Transverse colon (tissue), 4 donors: Measurements from ENCODE around the gene TBX10. TPM values are rescaled to one million over a fixed set of nuclear protein-coding genes. Genes with fewer than 3 reads are reported as not detected.

Experiments
- DNase-seq: peaks from one replicate; pipeline ENCODE4 v3.0.0-alpha.2; 2019
- H3K27ac ChIP-seq, 4 donors: fragments of 200-600 bp; sonication (generic); 2 replicates each; pipeline ENCODE4 v1.5.1; 2016 to 2018; ENCODE audit warnings: inconsistent platforms in 4 of 4
- H3K27me3 ChIP-seq: fragments of 200-600 bp; sonication (generic); 2 replicates; pipeline ENCODE4 v1.5.1; 2017; ENCODE audit warnings: inconsistent platforms
- H3K36me3 ChIP-seq, 4 donors: fragments of 200-600 bp; sonication (generic); 2 replicates each; pipeline ENCODE4 v1.5.1; 2017 to 2019; ENCODE audit warnings: inconsistent platforms in 4 of 4
- H3K4me1 ChIP-seq, 4 donors: fragments of 200-600 bp; sonication (generic); 2 replicates each; pipeline ENCODE4 v1.5.1; 2017 to 2020; ENCODE audit warnings: inconsistent platforms in 4 of 4
- H3K4me3 ChIP-seq, 4 donors: fragments of 200-600 bp; sonication (generic); 1 replicate in 1 of 4; 2 replicates in 3 of 4; pipeline versions ENCODE4 v1.5.1 to v1.6.1; 2017 to 2019; ENCODE audit warnings: inconsistent platforms in 4 of 4
- H3K9me3 ChIP-seq, 2 donors: fragments of 200-600 bp; sonication (generic); 2 replicates each; pipeline ENCODE4 v1.5.1; 2017 to 2019; ENCODE audit warnings: inconsistent platforms in 2 of 2
- CTCF ChIP-seq, 5 experiments: fragments of 200-600 bp in 3 of 5; fragments of 450-650 bp in 2 of 5; sonication (generic) in 3 of 5; IDR thresholded peaks; 1 replicate in 2 of 5; 2 replicates in 3 of 5; pipeline ENCODE4 v1.5.1; 2016 to 2017; ENCODE audit warnings: antibody characterized with exemption in 5 of 5, inconsistent platforms in 3 of 5, mild to moderate bottlenecking in 2 of 5, moderate library complexity in 1 of 5
- EP300 ChIP-seq: sonication (generic); formaldehyde crosslinking; IDR thresholded peaks from one replicate; pipeline ENCODE4 v1.6.1; 2017; ENCODE audit warnings: antibody characterized with exemption, low read depth
- POLR2A ChIP-seq: fragments of 450-650 bp; IDR thresholded peaks from one replicate; pipeline ENCODE4 v1.6.1; 2016; ENCODE audit warnings: antibody characterized with exemption, mild to moderate bottlenecking, moderate library complexity
- POLR2AphosphoS5 ChIP-seq, 3 donors: sonication (generic); formaldehyde crosslinking; IDR thresholded peaks; one replicate each; pipeline ENCODE4 v1.6.1; 2016; ENCODE audit warnings: antibody characterized with exemption in 3 of 3
- WGBS, 2 donors: methylation state at CpG; one replicate each; pipeline ENCODE4 v1.1.5; 2018; ENCODE audit warnings: low coverage in 1 of 2; 5-methylcytosine and 5-hydroxymethylcytosine counted together
- in situ Hi-C, 4 donors: fragments of 200-750 bp; cut with MboI; loops; one replicate each; pipeline versions ENCODE4 v1.15.0 to v1.15.1; 2017; ENCODE audit warnings: low sequenced_read_pairs in 3 of 4, low pct_ligation_motif_present in 1 of 4, low pct_unique_long_range_greater_than_20kb in 1 of 4
- intact Hi-C: fragments of 100-400 bp; cut with DNase I; formaldehyde crosslinking; loops from one replicate; pipeline ENCODE4 v1.15.1; 2023; ENCODE audit warnings: low total_unique reads
- total RNA-seq, 4 donors: library from RNA; depleted of rRNA; stranded (reverse); fragments of >200 nt; gene quantifications; one replicate each; pipeline ENCODE4 v1.1.0, GENCODE V29; 2016

Gene TBX10
- total RNA-seq, 4 donors from 2014 or later = 1.3 to 16.5 (median 15.0) TPM; not detected in 1

- H3K27ac ChIP-seq = no peak overlapping the region
- intact Hi-C loops (no loop called here), in situ Hi-C loops (no loop called here)
- no peaks in the 10 kb centered on the region for H3K9me3 ChIP-seq
- H3K4me1 ChIP-seq = peaks cover 0 to 13% (median 8%) of the 10 kb centered on the region in 4 donors
- peaks cover 5% of the 10 kb centered on the region for H3K27me3 ChIP-seq
- no peaks in the 10 kb centered on the region for H3K36me3 ChIP-seq
- no peak overlapping the region for H3K4me3 ChIP-seq
- no peak for DNase-seq
- TF ChIP-seq POLR2A = no peak
- WGBS, 2 donors = 90% methylated on average over 7 of the region's 7 CpGs; no CpG with 5 or more reads in 1 of the 2 donors
These were observed 33.8 kb upstream of the TBX10 start for GRCh38 chr11:67673358-67673757.

GRCh38 chr11:67671211-67671520 lies 31.6 kb upstream of the TBX10 start:
- in situ Hi-C loops = no loop called here
- Histone ChIP-seq H3K36me3 (no peaks in the 10 kb centered on the region), H3K4me1 (peaks cover 0 to 13% (median 8%) of the 10 kb centered on the region in 4 donors), H3K9me3 (no peaks in the 10 kb centered on the region), H3K27ac (no peak overlapping the region), H3K27me3 (peaks cover 5% of the 10 kb centered on the region), H3K4me3 (no peak overlapping the region)
- no peak for DNase-seq
- intact Hi-C loops = no loop called here
- WGBS, 2 donors = 63% methylated on average over 8 of the region's 8 CpGs; no CpG with 5 or more reads in 1 of the 2 donors
- TF ChIP-seq POLR2AphosphoS5 (IDR thresholded peaks at IDR 0.05) (no peak), CTCF (IDR thresholded peaks at IDR 0.05) (no peak), EP300 (no peak), POLR2A (no peak)

GRCh38 chr11:67670316-67671210 lies 31.0 kb upstream of the TBX10 start:
- Histone ChIP-seq H3K4me3 (no peak overlapping the region), H3K9me3 (no peaks in the 10 kb centered on the region), H3K27me3 (peaks cover 5% of the 10 kb centered on the region), H3K36me3 (no peaks in the 10 kb centered on the region), H3K27ac (no peak overlapping the region), H3K4me1 (peaks cover 0 to 13% (median 8%) of the 10 kb centered on the region in 4 donors)
- in situ Hi-C loops (no loop called here), intact Hi-C loops (no loop called here)
- TF ChIP-seq EP300 (no peak), POLR2A (no peak), CTCF (IDR thresholded peaks at IDR 0.05) (no peak), POLR2AphosphoS5 (IDR thresholded peaks at IDR 0.05) (no peak)
- no peak for DNase-seq
- 82% methylated on average over 17 of the region's 23 CpGs; no CpG with 5 or more reads in 1 of the 2 donors for WGBS, 2 donors

- H3K4me3 ChIP-seq = no peak overlapping the region
- TF ChIP-seq CTCF (IDR thresholded peaks at IDR 0.05) (no peak), POLR2AphosphoS5 (IDR thresholded peaks at IDR 0.05) (no peak), POLR2A (no peak), EP300 (no peak)
- intact Hi-C loops = no loop called here
- WGBS, 2 donors = 44% methylated on average over 5 of the region's 5 CpGs; no CpG with 5 or more reads in 1 of the 2 donors
- H3K4me1 ChIP-seq = no peaks in the 10 kb centered on the region
- no peaks in the 10 kb centered on the region for H3K36me3 ChIP-seq
- H3K9me3 ChIP-seq = no peaks in the 10 kb centered on the region
- no peak for DNase-seq
- H3K27ac ChIP-seq = no peak overlapping the region
- in situ Hi-C loops = no loop called here
- no peaks in the 10 kb centered on the region for H3K27me3 ChIP-seq
These were observed 28.6 kb upstream of the TBX10 start for GRCh38 chr11:67668192-67668551.
